ENCODE data around the gene TMC4. TPM values are rescaled to one million over a fixed set of nuclear protein-coding genes. Genes with fewer than 3 reads are reported as not detected.
"Not testable (repeated sequence)": the region's sequence is repeated elsewhere in the genome, so short reads cannot be mapped to it uniquely, and the experiment has no call there.

The TMC4 gene
- total RNA-seq, 1 donor from 2014 or later = 7.1 TPM

GRCh38 chr19:54179921-54180461 is 7.0 kb upstream of the TMC4 start:
- Histone ChIP-seq H3K36me3 (peaks cover 11 to 25% of the 10 kb centered on the region in 2 donors), H3K9me3 (no peaks in the 10 kb centered on the region), H3K27me3 (no peaks in the 10 kb centered on the region), H3K4me3 (no peak overlapping the region), H3K27ac (no peak overlapping the region), H3K4me1 (no peaks in the 10 kb centered on the region)
- intact Hi-C loops (cut with DNase I) = no loop called here
- TF ChIP-seq, protein P1, sequence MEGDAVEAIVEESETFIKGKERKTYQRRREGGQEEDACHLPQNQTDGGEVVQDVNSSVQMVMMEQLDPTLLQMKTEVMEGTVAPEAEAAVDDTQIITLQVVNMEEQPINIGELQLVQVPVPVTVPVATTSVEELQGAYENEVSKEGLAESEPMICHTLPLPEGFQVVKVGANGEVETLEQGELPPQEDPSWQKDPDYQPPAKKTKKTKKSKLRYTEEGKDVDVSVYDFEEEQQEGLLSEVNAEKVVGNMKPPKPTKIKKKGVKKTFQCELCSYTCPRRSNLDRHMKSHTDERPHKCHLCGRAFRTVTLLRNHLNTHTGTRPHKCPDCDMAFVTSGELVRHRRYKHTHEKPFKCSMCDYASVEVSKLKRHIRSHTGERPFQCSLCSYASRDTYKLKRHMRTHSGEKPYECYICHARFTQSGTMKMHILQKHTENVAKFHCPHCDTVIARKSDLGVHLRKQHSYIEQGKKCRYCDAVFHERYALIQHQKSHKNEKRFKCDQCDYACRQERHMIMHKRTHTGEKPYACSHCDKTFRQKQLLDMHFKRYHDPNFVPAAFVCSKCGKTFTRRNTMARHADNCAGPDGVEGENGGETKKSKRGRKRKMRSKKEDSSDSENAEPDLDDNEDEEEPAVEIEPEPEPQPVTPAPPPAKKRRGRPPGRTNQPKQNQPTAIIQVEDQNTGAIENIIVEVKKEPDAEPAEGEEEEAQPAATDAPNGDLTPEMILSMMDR (IDR thresholded peaks at IDR 0.05) = no peak
- no peak for DNase-seq (ENCODE audit: low spot score in 2 of 2)

- TF ChIP-seq, protein P1 (IDR thresholded peaks at IDR 0.05) = no peak
- DNase-seq (ENCODE audit: low spot score in 2 of 2) = no peak
- no peaks in the 10 kb centered on the region for H3K4me1 ChIP-seq
- H3K36me3 ChIP-seq = peaks cover 11 to 25% of the 10 kb centered on the region in 2 donors
- H3K27ac ChIP-seq = no peak overlapping the region
- H3K9me3 ChIP-seq = no peaks in the 10 kb centered on the region
- no peak overlapping the region for H3K4me3 ChIP-seq
- intact Hi-C loops (cut with DNase I) = no loop called here
- H3K27me3 ChIP-seq = no peaks in the 10 kb centered on the region
Measured at GRCh38 chr19:54179262-54179852, 6.4 kb upstream of the TMC4 start.

- TF ChIP-seq, protein P1 (IDR thresholded peaks at IDR 0.05) = no peak
- Histone ChIP-seq H3K9me3 (no peaks in the 10 kb centered on the region), H3K36me3 (peaks cover 11 to 25% of the 10 kb centered on the region in 2 donors), H3K4me3 (no peak overlapping the region), H3K4me1 (no peaks in the 10 kb centered on the region), H3K27me3 (no peaks in the 10 kb centered on the region), H3K27ac (no peak overlapping the region)
- intact Hi-C loops (cut with DNase I) = no loop called here
- no peak for DNase-seq (ENCODE audit: low spot score in 2 of 2)
Measured at GRCh38 chr19:54178581-54179261, 5.8 kb upstream of the TMC4 start.

DNA sequence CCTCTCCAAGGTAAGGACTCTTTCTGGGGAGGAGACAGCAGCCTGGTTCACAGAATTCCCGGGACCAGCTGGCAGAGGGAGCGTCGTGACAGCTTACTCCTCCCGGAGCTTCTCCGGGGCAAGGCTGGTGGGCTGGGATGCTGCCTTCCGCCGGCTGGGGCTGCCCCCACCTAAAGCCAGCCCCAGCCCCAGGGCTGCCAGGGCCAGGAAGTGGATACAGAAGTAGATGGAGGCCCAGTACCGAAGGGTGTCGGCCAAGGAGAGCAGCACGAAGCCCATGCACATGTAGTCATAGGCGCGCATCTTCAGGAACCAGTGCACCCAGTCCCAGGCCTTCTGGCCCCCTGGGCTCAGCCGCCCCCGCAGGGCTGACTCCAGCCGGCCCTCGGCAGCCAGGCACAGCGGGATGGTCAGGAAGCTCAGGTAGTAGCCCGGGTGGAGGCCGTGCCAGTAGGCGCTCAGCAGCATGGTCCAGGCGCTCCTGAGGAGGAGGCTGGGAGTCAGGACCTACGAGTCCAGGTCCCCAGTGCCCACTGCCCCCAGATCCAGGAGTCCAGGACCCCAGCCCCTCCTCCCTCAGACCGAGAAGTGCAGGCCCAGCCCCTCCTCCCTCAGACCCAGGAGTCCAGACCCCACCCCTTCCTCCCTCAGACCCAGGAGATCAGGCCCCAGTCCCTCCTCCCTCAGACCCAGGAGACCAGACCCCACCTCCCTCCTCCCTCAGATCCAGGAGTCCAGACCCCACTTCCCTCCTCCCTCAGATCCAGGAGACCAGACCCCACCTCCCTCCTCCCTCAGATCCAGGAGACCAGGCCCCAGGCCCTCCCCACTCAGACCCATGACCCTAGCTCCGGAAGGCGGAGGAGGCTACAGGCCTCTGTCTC is 1.2 kb upstream of the TMC4 start:
- peaks cover 5 to 7% of the 10 kb centered on the region in 2 donors for H3K36me3 ChIP-seq
- no peak overlapping the region for H3K4me3 ChIP-seq
- intact Hi-C loops (cut with DNase I) = no loop called here
- no peak for DNase-seq (ENCODE audit: low spot score in 2 of 2)
- H3K27ac ChIP-seq = no peak overlapping the region
- TF ChIP-seq, protein P1 (IDR thresholded peaks at IDR 0.05) = no peak
- H3K4me1 ChIP-seq = no peaks in the 10 kb centered on the region
- H3K27me3 ChIP-seq = no peaks in the 10 kb centered on the region
- no peaks in the 10 kb centered on the region for H3K9me3 ChIP-seq

GRCh38 chr19:54173359-54173699 is 369 bp upstream of the TMC4 start:
- no peaks in the 10 kb centered on the region for H3K27me3 ChIP-seq
- no peak for DNase-seq (ENCODE audit: low spot score in 2 of 2)
- intact Hi-C loops (cut with DNase I) = no loop called here
- TF ChIP-seq, protein P1 (IDR thresholded peaks at IDR 0.05) = no peak
- no peaks in the 10 kb centered on the region for H3K9me3 ChIP-seq
- H3K36me3 ChIP-seq = peaks cover under 1 to 7% of the 10 kb centered on the region in 2 donors
- peaks cover 0 to 1% of the 10 kb centered on the region in 2 donors for H3K4me1 ChIP-seq
- no peak overlapping the region for H3K27ac ChIP-seq
- no peak overlapping the region for H3K4me3 ChIP-seq

- intact Hi-C loops (cut with DNase I); DNase-seq (ENCODE audit: low spot score in 2 of 2); H3K9me3 ChIP-seq; H3K27me3 ChIP-seq; H3K4me1 ChIP-seq; H3K36me3 ChIP-seq; H3K27ac ChIP-seq; H3K4me3 ChIP-seq: not testable (repeated sequence)
Measured at GRCh38 chr19:54171736-54172431, 1.1 kb downstream of the TMC4 start.
